Activated naive CD8-positive, alpha-beta T cell treated with anti-CD3 and anti-CD28 coated beads for 36 hours (primary cell): ENCODE data around the gene SORBS2. TPM values are rescaled to one million over a fixed set of nuclear protein-coding genes. Genes with fewer than 3 reads are reported as not detected.
"Not testable (repeated sequence)": the region's sequence is repeated elsewhere in the genome, so short reads cannot be mapped to it uniquely, and the experiment has no call there.

Experiments used
- DNase-seq: peaks from one replicate; pipeline ENCODE4 v3.0.0; 2021
- H3K27ac Mint-ChIP-seq: one replicate; pipeline ENCODE4 v1.8.0; 2022; ENCODE audit warnings: mild to moderate bottlenecking, moderate library complexity, mixed read lengths
- H3K27me3 Mint-ChIP-seq: one replicate; pipeline ENCODE4 v1.8.0; 2022; ENCODE audit warnings: mild to moderate bottlenecking, mixed read lengths
- H3K36me3 Mint-ChIP-seq: one replicate; pipeline ENCODE4 v1.8.0; 2021; ENCODE audit warnings: mild to moderate bottlenecking, mixed read lengths
- H3K4me1 Mint-ChIP-seq: one replicate; pipeline ENCODE4 v1.8.0; 2021; ENCODE audit warnings: mixed read lengths
- H3K4me3 Mint-ChIP-seq: one replicate; pipeline ENCODE4 v1.8.0; 2022; ENCODE audit warnings: mild to moderate bottlenecking, moderate library complexity, mixed read lengths
- H3K9me3 Mint-ChIP-seq: one replicate; pipeline ENCODE4 v1.8.0; 2022; ENCODE audit warnings: mixed read lengths
- total RNA-seq, 2 experiments: library from RNA; stranded (reverse); gene quantifications; one replicate each; pipeline ENCODE4 v1.2.3, GENCODE V29; 2021

The SORBS2 gene
- total RNA-seq, 2 experiments from 2014 or later: not detected

DNA sequence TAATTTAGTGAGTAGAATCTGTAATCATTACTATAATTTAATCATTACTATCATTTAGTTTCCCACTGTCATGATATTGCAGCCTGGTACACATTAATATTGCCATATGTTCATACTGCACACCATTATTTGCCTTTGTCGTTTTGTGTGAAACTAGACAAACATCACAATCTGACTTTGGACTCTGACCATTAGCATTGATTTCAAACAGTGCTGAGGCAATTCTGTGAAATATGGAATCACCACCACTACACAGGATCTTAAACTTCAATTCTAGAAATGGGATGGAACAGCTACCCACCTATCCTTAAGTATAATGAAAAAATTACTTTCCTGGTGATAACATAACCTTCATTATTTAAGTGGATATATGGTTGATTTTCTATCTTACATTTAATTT lies 98.3 kb downstream of the SORBS2 start:
- Mint-ChIP-seq H3K9me3 (no peaks in the 10 kb centered on the region), H3K27me3 (peaks cover 20% of the 10 kb centered on the region), H3K4me1 (no peaks in the 10 kb centered on the region), H3K4me3 (no peak overlapping the region), H3K27ac (no peak overlapping the region), H3K36me3 (no peaks in the 10 kb centered on the region)
- no peak for DNase-seq

DNA sequence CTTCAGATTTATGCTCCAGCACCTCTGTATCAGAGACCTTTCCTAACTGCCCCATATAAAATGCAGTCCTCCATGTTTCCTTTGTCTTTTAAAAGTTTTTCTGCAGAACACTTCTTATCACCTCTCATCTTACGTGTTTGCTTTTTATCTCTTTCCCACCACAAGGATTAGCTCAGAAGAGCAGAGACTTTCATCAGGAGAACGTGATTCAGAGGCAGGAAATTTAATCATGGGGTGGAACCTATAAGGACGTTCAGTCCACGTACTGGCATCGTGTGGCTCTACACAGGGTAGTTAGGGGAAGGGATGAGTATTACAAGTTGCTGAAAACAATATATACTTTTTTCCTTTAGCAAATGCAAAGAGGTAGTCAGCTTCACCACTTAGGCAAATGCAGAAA lies 98.7 kb downstream of the SORBS2 start:
- Mint-ChIP-seq H3K27ac (no peak overlapping the region), H3K27me3 (peaks cover 20% of the 10 kb centered on the region), H3K4me1 (no peaks in the 10 kb centered on the region), H3K9me3 (no peaks in the 10 kb centered on the region), H3K36me3 (no peaks in the 10 kb centered on the region), H3K4me3 (no peak overlapping the region)
- no peak for DNase-seq

DNA sequence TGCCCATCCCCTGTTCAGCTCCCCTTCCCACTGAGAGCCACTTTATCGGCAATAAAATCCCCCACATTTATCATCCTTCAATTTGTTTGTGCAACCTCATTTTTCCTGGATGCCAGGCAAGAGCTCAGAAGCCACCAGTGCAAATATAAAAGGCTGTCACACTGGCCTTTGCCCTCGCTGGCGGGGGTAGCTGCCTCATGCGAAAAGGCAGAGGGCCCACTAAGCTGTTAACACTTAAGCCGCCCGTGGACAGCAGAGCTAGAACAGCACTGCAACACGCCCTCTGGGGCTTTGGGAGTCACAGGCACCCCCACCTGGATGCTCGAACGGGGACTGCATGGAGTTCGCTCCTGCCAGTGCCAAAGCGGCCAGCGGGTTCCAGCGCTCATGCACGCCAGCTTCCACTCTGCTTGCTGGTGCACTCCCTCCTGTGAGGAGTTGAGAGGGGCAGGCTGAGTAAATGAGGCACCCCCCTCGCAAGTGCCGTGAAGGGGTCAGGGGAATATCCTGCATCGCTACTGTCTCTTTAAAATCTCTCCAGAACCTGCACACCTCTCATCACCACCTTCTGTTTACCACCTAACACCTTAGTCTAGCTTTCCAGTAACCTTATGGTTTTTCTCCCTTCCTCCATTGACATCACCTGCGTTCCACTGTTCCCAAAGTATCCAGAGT lies 99.5 kb downstream of the SORBS2 start:
- no peak overlapping the region for H3K27ac Mint-ChIP-seq
- H3K27me3 Mint-ChIP-seq: peaks cover 20% of the 10 kb centered on the region
- H3K36me3 Mint-ChIP-seq: no peaks in the 10 kb centered on the region
- no peaks in the 10 kb centered on the region for H3K9me3 Mint-ChIP-seq
- no peak for DNase-seq
- no peak overlapping the region for H3K4me3 Mint-ChIP-seq
- H3K4me1 Mint-ChIP-seq: no peaks in the 10 kb centered on the region

DNA sequence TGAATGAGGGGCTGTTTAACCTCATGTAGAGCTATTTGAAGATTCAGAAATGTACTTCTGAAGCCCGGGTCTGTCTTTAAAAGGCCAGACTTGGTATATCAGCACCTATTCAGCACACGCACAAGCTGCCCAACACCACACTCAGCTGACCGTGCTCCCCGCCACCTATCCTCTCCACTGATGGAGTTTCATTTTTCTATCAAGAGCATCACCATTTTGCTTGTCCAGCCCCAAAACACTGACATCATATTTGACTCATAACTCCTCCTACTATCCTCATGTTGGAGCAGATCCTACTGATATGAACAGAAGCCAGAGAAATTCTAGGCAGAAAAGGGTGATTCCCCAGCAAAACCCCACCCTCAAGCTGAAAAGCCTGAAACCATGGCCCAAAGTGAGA lies 100.3 kb downstream of the SORBS2 start:
- DNase-seq: no peak
- H3K9me3 Mint-ChIP-seq: no peaks in the 10 kb centered on the region
- H3K27me3 Mint-ChIP-seq: peaks cover 20% of the 10 kb centered on the region
- H3K4me3 Mint-ChIP-seq: no peak overlapping the region
- H3K27ac Mint-ChIP-seq: no peak overlapping the region
- H3K4me1 Mint-ChIP-seq: no peaks in the 10 kb centered on the region
- no peaks in the 10 kb centered on the region for H3K36me3 Mint-ChIP-seq

DNA sequence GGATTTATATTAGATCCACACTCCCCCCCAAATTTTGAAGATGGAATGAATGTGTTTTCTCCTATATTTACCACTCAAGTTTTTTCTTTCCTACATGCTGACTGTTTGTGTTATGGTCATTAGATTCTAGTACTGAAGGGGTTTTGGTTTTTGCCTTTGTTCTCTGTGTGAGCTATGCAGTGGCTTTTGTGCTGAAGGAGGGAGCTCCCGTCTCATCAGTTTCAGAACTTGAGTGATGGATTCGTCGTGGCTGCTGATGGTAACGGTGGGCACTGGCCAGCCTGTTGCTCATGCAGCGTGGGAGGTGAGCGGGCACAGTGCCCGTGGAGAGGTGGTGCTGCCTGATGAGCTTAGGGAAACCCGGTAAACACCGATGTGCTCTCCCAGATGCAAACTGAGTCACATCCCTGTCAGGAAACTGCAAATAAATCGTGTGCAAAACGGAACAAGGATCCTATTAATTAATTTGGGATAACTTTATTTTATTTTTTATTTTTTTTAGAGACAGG lies 101.5 kb downstream of the SORBS2 start:
- DNase-seq: no peak
- H3K36me3 Mint-ChIP-seq: no peaks in the 10 kb centered on the region
- H3K4me3 Mint-ChIP-seq: no peak overlapping the region
- peaks cover 20% of the 10 kb centered on the region for H3K27me3 Mint-ChIP-seq
- no peak overlapping the region for H3K27ac Mint-ChIP-seq
- no peaks in the 10 kb centered on the region for H3K9me3 Mint-ChIP-seq
- no peaks in the 10 kb centered on the region for H3K4me1 Mint-ChIP-seq

DNA sequence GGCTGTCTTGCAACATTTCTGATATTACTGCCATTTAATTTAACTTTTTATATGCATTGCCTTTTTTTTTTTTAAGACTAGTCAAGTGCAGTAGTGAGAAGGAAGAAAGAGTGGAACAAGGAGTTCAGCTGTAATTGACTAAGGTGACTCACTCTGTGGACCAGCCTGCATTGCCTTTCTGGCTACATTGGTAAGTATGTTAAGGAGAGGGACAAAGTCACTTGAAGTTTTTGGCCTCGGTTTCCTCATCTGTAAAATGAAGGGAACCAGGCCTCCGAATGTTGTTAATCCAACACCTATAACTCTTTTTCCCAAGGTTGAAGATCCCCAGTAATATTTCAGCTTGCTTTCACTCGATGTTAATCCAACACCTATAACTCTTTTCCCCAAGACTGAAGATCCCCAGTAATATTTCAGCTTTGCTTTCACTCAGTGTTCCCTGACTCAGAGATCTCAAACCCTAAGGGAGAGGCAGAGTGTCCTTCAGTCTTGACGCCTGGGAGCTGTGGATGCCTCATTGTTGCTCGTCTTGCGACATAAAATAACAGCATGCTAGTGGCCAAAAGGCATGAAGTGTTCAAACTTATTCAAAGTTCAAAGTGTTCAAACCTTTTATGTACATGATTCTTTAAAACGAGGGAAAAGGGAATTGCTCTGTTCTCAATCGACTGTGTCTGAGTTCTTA lies 102.0 kb downstream of the SORBS2 start:
- no peak for DNase-seq
- Mint-ChIP-seq H3K4me3 (no peak overlapping the region), H3K36me3 (no peaks in the 10 kb centered on the region), H3K4me1 (no peaks in the 10 kb centered on the region), H3K27ac (no peak overlapping the region), H3K27me3 (peaks cover 20% of the 10 kb centered on the region), H3K9me3 (no peaks in the 10 kb centered on the region)

DNA sequence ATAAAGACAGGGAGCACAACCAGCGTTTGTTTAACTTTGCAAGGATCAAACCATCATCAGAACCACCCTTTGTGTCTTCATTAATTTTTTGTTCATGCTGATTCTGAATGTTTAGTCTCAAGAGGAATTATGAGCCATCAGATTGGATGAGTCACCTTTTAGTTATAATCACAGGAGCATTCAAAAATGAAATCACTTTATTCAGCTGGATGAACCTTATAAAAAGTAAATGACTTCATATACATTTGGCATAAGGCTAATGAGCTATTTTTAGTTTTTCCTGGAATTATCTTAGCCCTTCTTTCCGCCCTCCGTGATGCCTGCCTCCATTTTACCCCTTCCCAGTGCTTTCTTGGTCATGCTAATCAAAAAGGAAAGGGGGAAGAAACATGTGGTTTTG lies 103.6 kb downstream of the SORBS2 start:
- H3K36me3 Mint-ChIP-seq: no peaks in the 10 kb centered on the region
- no peaks in the 10 kb centered on the region for H3K4me1 Mint-ChIP-seq
- no peak overlapping the region for H3K27ac Mint-ChIP-seq
- H3K4me3 Mint-ChIP-seq: no peak overlapping the region
- no peaks in the 10 kb centered on the region for H3K9me3 Mint-ChIP-seq
- H3K27me3 Mint-ChIP-seq: peaks cover 11% of the 10 kb centered on the region
- no peak for DNase-seq

DNA sequence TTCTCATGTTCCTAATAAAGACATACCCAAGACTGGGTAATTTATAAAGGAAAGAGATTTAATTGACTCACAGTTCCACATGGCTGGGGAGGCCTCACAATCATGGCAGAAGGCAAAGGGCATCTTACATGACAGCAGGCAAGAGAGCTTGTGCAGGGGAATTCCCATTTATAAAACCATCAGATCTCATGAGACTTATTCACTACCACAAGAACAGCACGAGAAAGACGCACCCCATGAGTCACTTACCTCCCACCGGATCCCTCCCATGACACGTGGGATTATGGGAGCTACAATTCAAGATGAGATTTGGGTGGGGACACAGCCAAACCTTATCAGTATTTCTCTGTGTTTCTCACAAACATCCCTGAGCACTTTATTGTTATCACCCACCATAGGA lies 104.4 kb downstream of the SORBS2 start:
- H3K36me3 Mint-ChIP-seq, H3K4me3 Mint-ChIP-seq, H3K27ac Mint-ChIP-seq, H3K27me3 Mint-ChIP-seq, H3K4me1 Mint-ChIP-seq, H3K9me3 Mint-ChIP-seq, DNase-seq: not testable (repeated sequence)

DNA sequence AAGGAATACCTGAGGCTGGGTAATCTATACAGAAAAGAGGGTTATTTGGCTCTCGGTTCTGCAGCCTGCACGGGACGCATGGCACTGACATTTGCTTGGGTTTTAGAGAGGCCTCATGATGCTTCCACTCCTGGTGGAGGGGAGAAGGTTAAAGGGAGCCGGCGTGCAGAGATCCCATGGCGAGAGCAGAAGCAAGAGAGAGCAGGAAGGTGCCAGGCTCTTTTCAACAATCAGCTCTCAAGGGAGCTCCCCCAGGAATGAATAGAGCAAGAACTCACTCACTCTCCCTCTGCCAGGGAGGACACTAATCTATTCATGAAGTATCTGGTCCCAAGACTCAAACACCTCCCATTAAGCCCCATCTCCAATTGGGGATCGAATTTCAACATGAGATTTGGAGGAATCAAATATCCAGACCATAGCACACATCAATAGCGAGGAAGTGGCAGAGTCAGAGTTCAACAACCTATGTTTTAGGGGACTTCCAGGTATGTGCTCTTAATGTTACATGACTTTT lies 109.8 kb downstream of the SORBS2 start:
- no peak overlapping the region for H3K27ac Mint-ChIP-seq
- no peaks in the 10 kb centered on the region for H3K4me1 Mint-ChIP-seq
- no peak overlapping the region for H3K4me3 Mint-ChIP-seq
- H3K36me3 Mint-ChIP-seq: no peaks in the 10 kb centered on the region
- peaks cover 12% of the 10 kb centered on the region for H3K27me3 Mint-ChIP-seq
- no peaks in the 10 kb centered on the region for H3K9me3 Mint-ChIP-seq
- DNase-seq: no peak

DNA sequence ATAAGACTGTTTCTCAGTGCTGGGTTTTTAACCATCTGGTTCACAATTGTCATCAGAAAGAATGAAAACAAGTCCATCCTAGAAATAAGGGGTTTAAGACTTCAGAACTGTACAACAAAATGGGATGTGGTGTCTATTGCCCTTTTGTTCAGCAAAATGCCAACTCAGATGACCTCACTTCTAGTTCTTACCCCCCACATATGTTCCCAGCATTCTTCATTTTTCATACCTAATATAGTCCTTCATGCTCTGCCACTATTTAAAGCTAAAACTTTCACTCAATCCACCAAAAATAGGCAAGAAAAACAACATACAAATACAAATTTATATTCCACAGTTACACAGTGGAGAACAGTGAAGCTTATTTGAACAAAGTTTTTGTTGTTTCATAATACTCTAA lies 111.4 kb downstream of the SORBS2 start:
- no peaks in the 10 kb centered on the region for H3K36me3 Mint-ChIP-seq
- H3K4me1 Mint-ChIP-seq: no peaks in the 10 kb centered on the region
- peaks cover 15% of the 10 kb centered on the region for H3K27me3 Mint-ChIP-seq
- no peak overlapping the region for H3K4me3 Mint-ChIP-seq
- H3K27ac Mint-ChIP-seq: no peak overlapping the region
- H3K9me3 Mint-ChIP-seq: no peaks in the 10 kb centered on the region
- DNase-seq: no peak

DNA sequence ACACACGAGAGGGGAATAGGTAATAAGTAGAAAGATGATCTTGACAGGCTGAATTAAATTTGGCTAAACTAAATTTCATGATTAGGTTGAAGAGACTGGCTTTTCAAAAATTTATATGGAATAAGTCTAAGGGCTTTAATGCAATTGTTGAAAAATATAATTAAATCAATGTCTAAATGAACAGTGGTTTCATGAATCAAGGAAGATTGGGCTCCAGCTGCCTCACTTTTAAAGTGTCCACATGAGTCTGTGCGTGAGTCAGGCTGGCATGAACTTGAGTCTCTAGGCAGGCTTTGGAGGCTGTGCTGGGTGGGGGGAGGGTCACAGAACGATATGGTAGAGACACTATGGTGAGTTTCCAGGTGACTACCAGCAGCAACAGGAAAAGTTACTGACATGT lies 111.9 kb downstream of the SORBS2 start:
- no peaks in the 10 kb centered on the region for H3K9me3 Mint-ChIP-seq
- H3K27ac Mint-ChIP-seq: no peak overlapping the region
- DNase-seq: no peak
- H3K4me3 Mint-ChIP-seq: no peak overlapping the region
- H3K27me3 Mint-ChIP-seq: peaks cover 17% of the 10 kb centered on the region
- H3K4me1 Mint-ChIP-seq: no peaks in the 10 kb centered on the region
- no peaks in the 10 kb centered on the region for H3K36me3 Mint-ChIP-seq

DNA sequence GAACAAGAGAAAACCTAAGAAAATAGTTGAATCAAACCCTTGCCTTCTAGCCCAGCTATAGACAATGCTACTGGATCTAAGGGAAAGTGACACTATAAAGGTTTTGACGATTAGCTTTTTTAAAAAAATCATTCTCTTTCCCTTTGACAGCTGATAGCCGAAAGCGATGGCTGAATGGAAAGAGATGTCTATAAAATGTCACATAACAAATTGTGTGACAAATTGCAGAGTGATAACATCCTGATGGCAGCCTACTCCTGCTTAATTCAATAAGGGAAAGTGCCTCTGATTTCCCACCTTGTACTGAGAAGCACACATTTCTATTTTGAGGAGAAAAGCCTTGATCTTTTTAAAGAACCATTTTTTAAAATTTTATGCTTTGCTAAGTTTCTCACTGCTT lies 114.5 kb downstream of the SORBS2 start:
- no peak for DNase-seq
- Mint-ChIP-seq H3K36me3 (no peaks in the 10 kb centered on the region), H3K27ac (no peak overlapping the region), H3K27me3 (peaks cover 26% of the 10 kb centered on the region), H3K9me3 (no peaks in the 10 kb centered on the region), H3K4me3 (no peak overlapping the region), H3K4me1 (no peaks in the 10 kb centered on the region)

DNA sequence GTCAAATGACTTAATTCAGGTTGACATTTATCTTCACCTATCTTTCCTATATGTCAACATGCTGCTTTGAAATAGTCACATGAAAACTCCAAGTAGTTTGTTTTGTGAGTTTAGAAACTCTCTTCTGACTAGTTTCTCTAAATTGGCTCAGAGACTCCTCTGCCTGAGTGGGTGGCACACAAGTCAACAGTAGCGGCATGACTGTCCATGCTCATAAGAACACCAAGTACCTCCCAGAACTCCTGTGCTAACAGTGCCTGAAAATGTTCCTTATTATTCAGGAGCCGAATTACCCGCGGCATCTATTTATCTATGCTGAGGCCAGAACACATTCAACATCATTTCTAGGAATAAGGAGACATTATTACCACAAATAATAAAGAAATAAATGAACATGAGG lies 116.3 kb downstream of the SORBS2 start:
- no peaks in the 10 kb centered on the region for H3K36me3 Mint-ChIP-seq
- H3K4me3 Mint-ChIP-seq: no peak overlapping the region
- peaks cover 14% of the 10 kb centered on the region for H3K27me3 Mint-ChIP-seq
- H3K9me3 Mint-ChIP-seq: no peaks in the 10 kb centered on the region
- no peaks in the 10 kb centered on the region for H3K4me1 Mint-ChIP-seq
- no peak overlapping the region for H3K27ac Mint-ChIP-seq
- no peak for DNase-seq

DNA sequence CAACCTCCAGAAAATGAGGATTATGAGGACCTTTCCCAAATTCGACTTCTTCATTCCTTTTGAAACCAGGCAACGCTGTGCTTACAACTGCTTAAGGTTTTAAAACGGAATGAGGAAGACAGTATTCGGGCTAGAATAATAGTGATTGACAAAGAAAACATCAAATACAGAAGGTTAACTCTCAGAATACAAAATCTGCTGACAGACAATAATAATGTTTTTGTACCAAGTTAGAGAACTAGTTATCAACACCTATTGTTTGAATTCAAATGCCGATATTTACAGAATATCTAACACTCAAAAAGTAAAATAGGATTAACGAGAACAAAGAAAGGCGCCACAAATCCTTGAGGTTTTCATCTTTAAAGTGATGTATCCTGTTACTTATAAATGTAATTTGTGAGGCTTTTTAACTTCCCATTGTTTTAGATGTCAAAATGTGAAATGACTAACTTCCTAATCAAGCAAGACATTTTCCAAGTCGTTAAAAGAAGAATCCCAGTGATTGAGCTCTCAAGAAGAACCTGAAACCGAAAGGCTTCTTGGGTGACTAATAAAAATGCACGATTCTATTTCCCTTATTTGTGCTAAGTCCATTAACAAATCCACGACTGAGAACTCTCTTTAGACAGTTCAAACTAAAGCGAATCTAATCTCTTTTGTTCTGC lies 118.3 kb downstream of the SORBS2 start:
- peaks cover 14% of the 10 kb centered on the region for H3K27me3 Mint-ChIP-seq
- no peak overlapping the region for H3K27ac Mint-ChIP-seq
- H3K4me1 Mint-ChIP-seq: no peaks in the 10 kb centered on the region
- no peak for DNase-seq
- H3K36me3 Mint-ChIP-seq: no peaks in the 10 kb centered on the region
- H3K4me3 Mint-ChIP-seq: no peak overlapping the region
- no peaks in the 10 kb centered on the region for H3K9me3 Mint-ChIP-seq

DNA sequence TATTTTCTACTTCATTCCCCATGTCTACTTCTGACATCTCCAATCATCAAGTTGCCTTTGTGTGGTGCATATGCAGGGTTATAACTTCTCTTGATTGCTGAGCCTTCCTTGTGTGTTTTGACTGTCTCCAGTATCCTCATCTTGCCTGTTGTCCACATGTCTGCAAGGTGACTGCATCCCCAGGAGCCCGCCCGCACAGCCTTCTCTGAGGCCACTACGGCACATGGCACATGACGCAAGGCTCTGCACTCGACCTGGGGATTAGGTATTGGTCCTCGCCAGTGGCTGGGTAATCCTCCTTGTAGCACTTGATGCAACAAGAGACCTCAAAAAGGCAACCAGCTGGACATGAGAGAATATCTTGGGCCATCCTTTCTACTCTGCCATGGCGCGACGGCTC lies 122.6 kb downstream of the SORBS2 start:
- Mint-ChIP-seq H3K4me1 (no peaks in the 10 kb centered on the region), H3K36me3 (no peaks in the 10 kb centered on the region)

More for the DNA sequence above, 122.6 kb downstream of the SORBS2 start:
- Mint-ChIP-seq H3K9me3 (no peaks in the 10 kb centered on the region), H3K4me3 (no peak overlapping the region), H3K27ac (no peak overlapping the region), H3K27me3 (peaks cover 10% of the 10 kb centered on the region)
- no peak for DNase-seq
